BJ (cell line): Measurements from ENCODE around the gene RASGRF1. TPM values are rescaled to one million over a fixed set of nuclear protein-coding genes. Genes with fewer than 3 reads are reported as not detected.

Experiments
- CTCF ChIA-PET: fragments of 350-600 bp; formaldehyde crosslinking; extraction: SDS; loops from one replicate; lab custom pipeline; 2021; ENCODE audit warnings: antibody characterized with exemption, inconsistent platforms; lab: Yijun Ruan, JAX
- POLR2A ChIA-PET: fragments of 300-600 bp; sonication (Branson Sonifier 250); formaldehyde crosslinking; extraction: SDS; loops from one replicate; lab custom pipeline; 2021; ENCODE audit warnings: antibody characterized with exemption; lab: Charles Lee
- DNase-seq: peaks from one replicate; pipeline ENCODE4 v3.0.0-alpha.2; 2011; ENCODE audit warnings: low read depth
- H3K27me3 ChIP-seq: 2 replicates; pipeline ENCODE4 v1.6.0; 2011; ENCODE audit warnings: low read length; ENCODE audit not compliant: control insufficient read depth, insufficient read depth
- H3K36me3 ChIP-seq: 2 replicates; pipeline ENCODE4 v1.5.1; 2011; ENCODE audit warnings: low read length; ENCODE audit not compliant: control insufficient read depth, insufficient read depth
- H3K4me3 ChIP-seq: 2 replicates; pipeline ENCODE4 v1.5.1; 2011; ENCODE audit warnings: low read depth, mild to moderate bottlenecking, control low read depth, low read length
- CTCF ChIP-seq: IDR thresholded peaks from 2 replicates; pipeline ENCODE4 v1.5.1; 2011; ENCODE audit warnings: low read depth, mild to moderate bottlenecking, control low read depth, inconsistent platforms, low read length, moderate library complexity; ENCODE audit not compliant: insufficient read depth
- polyA minus RNA-seq: library from RNA; depleted of rRNA, polyadenylated mRNA; stranded (reverse); fragments of >200 nt; gene quantifications from 2 replicates; pipeline ENCODE4 v1.2.3, GENCODE V29; 2011; rRNA and poly(A)+ RNA removed
- polyA plus RNA-seq: library from polyadenylated mRNA; depleted of rRNA; stranded (reverse); fragments of >200 nt; gene quantifications from 2 replicates; pipeline ENCODE4 v1.2.3, GENCODE V29; 2011; rRNA removed

The RASGRF1 gene
- 0.07 and 0.31 TPM in 2 replicates for polyA plus RNA-seq
- not detected in 2 replicates for polyA minus RNA-seq

- no peaks in the 10 kb centered on the region for H3K36me3 ChIP-seq
- TF ChIP-seq CTCF = no peak
- H3K27me3 ChIP-seq = peaks cover 27% of the 10 kb centered on the region
- no peak within 1 kb of the TSS for H3K4me3 ChIP-seq
- ChIA-PET CTCF (interaction anchor here (0.7 to 0.9 kb wide), 2 partner anchors 16 to 26 kb away, joined by 3 read pairs; no protein-coding TSS in a partner anchor), POLR2A (no interaction called here)
- DNase-seq = no peak
These were observed at the start of gene RASGRF1 for GRCh38 chr15:79090487-79091203. Gene RASGRF1, minus strand, starts transcription at chr15:79090780. Its CDS starts 282 bp downstream, at chr15:79090498.

GRCh38 chr15:79136434-79137046, 46.0 kb upstream of the RASGRF1 start:
- TF ChIP-seq CTCF = no peak
- CTCF ChIA-PET = no interaction called here
- no peaks in the 10 kb centered on the region for H3K36me3 ChIP-seq
- H3K27me3 ChIP-seq = no peaks in the 10 kb centered on the region
- no peak for DNase-seq
- H3K4me3 ChIP-seq = no peak overlapping the region
- POLR2A ChIA-PET = no interaction called here

- DNase-seq = no peak
- POLR2A ChIA-PET = no interaction called here
- no peak overlapping the region for H3K4me3 ChIP-seq
- CTCF ChIA-PET = no interaction called here
- no peaks in the 10 kb centered on the region for H3K36me3 ChIP-seq
- TF ChIP-seq CTCF = no peak
- H3K27me3 ChIP-seq = no peaks in the 10 kb centered on the region
These were observed 42.7 kb upstream of the RASGRF1 start for GRCh38 chr15:79133309-79133708.

- no peak for TF ChIP-seq CTCF
- POLR2A ChIA-PET = no interaction called here
These were observed 42.2 kb upstream of the RASGRF1 start for GRCh38 chr15:79132770-79133169.

GRCh38 chr15:79132361-79132760, 41.8 kb upstream of the RASGRF1 start:
- ChIA-PET POLR2A (no interaction called here), CTCF (interaction anchor here (0.9 kb wide), 1 partner anchor 53 kb away, joined by 3 read pairs; no protein-coding TSS in a partner anchor)
- Histone ChIP-seq H3K4me3 (no peak overlapping the region), H3K27me3 (no peaks in the 10 kb centered on the region), H3K36me3 (no peaks in the 10 kb centered on the region)
- TF ChIP-seq CTCF = no peak
- DNase-seq = no peak

More at GRCh38 chr15:79132770-79133169, 42.2 kb upstream of the RASGRF1 start:
- CTCF ChIA-PET = interaction anchor here (0.9 kb wide), 1 partner anchor 52 kb away, joined by 3 read pairs; no protein-coding TSS in a partner anchor
- Histone ChIP-seq H3K36me3 (no peaks in the 10 kb centered on the region), H3K4me3 (no peak overlapping the region), H3K27me3 (no peaks in the 10 kb centered on the region)
- DNase-seq = no peak
